GM18507 (cell line): ENCODE measurements around the gene HIGD1C.

Source experiments
- DNase-seq: peaks from one replicate; pipeline ENCODE4 v3.0.0; 2011; ENCODE audit warnings: low read depth; ENCODE audit not compliant: insufficient read length; ENCODE audit errors: extremely low spot score
- FAIRE-seq: peaks from 2 replicates; lab custom pipeline; 2011; peaks lifted over from hg19 to GRCh38; lab: Jason Lieb, UNC

Gene HIGD1C

GRCh38 chr12:50980545-50980944, 28.2 kb downstream of the HIGD1C start:
- DNase-seq (no peak), FAIRE-seq (no peak)

GRCh38 chr12:50981319-50982239, 29.2 kb downstream of the HIGD1C start:
- no peak for FAIRE-seq
- no peak for DNase-seq

- no peak for FAIRE-seq
- DNase-seq = no peak
These were observed 32.4 kb downstream of the HIGD1C start for GRCh38 chr12:50984586-50985298.

- DNase-seq (no peak), FAIRE-seq (no peak)
These were observed 33.0 kb downstream of the HIGD1C start for GRCh38 chr12:50985322-50985721.

- DNase-seq (no peak), FAIRE-seq (peak; percentile 71)
These were observed 34.8 kb downstream of the HIGD1C start for GRCh38 chr12:50986966-50987737.

GRCh38 chr12:50988051-50988450, 35.7 kb downstream of the HIGD1C start:
- FAIRE-seq (no peak), DNase-seq (no peak)

GRCh38 chr12:50988871-50989270, 36.5 kb downstream of the HIGD1C start:
- FAIRE-seq = no peak
- DNase-seq = no peak

GRCh38 chr12:50990147-50990727, 37.9 kb downstream of the HIGD1C start:
- no peak for DNase-seq
- FAIRE-seq = no peak

- FAIRE-seq (no peak), DNase-seq (no peak)
These were observed 38.4 kb downstream of the HIGD1C start for GRCh38 chr12:50990791-50991190.

- no peak for FAIRE-seq
- DNase-seq = no peak
These were observed 38.9 kb downstream of the HIGD1C start for GRCh38 chr12:50991291-50991690.

- FAIRE-seq (no peak), DNase-seq (no peak)
These were observed 40.5 kb downstream of the HIGD1C start for GRCh38 chr12:50992819-50993218.

- FAIRE-seq = no peak
- no peak for DNase-seq
These were observed 46.7 kb downstream of the HIGD1C start for GRCh38 chr12:50999093-50999492.

GRCh38 chr12:51000245-51000644, 47.9 kb downstream of the HIGD1C start:
- no peak for FAIRE-seq
- no peak for DNase-seq

GRCh38 chr12:51001799-51002198, 49.5 kb downstream of the HIGD1C start:
- DNase-seq (no peak), FAIRE-seq (no peak)

GRCh38 chr12:51004504-51004903, 52.2 kb downstream of the HIGD1C start:
- FAIRE-seq = no peak
- DNase-seq = no peak

- no peak for DNase-seq
- no peak for FAIRE-seq
These were observed 52.7 kb downstream of the HIGD1C start for GRCh38 chr12:51005030-51005429.

GRCh38 chr12:51005671-51006070, 53.3 kb downstream of the HIGD1C start:
- DNase-seq = no peak
- FAIRE-seq = no peak

GRCh38 chr12:51008329-51009055, 56.1 kb downstream of the HIGD1C start:
- FAIRE-seq (no peak), DNase-seq (no peak)

GRCh38 chr12:51009056-51009440, 56.7 kb downstream of the HIGD1C start:
- DNase-seq (no peak), FAIRE-seq (no peak)
